Endothelial cell of umbilical vein (primary cell): ENCODE measurements around the gene SLAMF6.

ENCODE experiments used
- JUN ChIP-seq: IDR thresholded peaks from 2 replicates; pipeline ENCODE4 v1.6.1; 2011; ENCODE audit warnings: borderline replicate concordance, low read depth; ENCODE audit not compliant: insufficient read length, insufficient read depth
- POLR2A ChIP-seq: IDR thresholded peaks from 2 replicates; pipeline ENCODE4 v1.6.1; 2012; ENCODE audit warnings: low read depth, mild to moderate bottlenecking, control low read depth, low read length
- TF ChIP-seq, protein P1 (sequence below), 2 donors: IDR thresholded peaks; 1 replicate in 1 of 2; 2 replicates in 1 of 2; pipeline ENCODE4 v1.5.1; 2011; ENCODE audit warnings: low read length in 2 of 2, mild to moderate bottlenecking in 2 of 2, moderate library complexity in 2 of 2, control low read depth in 1 of 2, inconsistent platforms in 1 of 2, low read depth in 1 of 2; ENCODE audit not compliant: insufficient read depth in 1 of 2; ENCODE audit errors: extremely low read depth in 1 of 2
- TF ChIP-seq, protein P2 (sequence below): IDR thresholded peaks from 2 replicates; pipeline ENCODE4 v1.6.1; 2011; ENCODE audit not compliant: insufficient read depth, insufficient read length

DNA sequence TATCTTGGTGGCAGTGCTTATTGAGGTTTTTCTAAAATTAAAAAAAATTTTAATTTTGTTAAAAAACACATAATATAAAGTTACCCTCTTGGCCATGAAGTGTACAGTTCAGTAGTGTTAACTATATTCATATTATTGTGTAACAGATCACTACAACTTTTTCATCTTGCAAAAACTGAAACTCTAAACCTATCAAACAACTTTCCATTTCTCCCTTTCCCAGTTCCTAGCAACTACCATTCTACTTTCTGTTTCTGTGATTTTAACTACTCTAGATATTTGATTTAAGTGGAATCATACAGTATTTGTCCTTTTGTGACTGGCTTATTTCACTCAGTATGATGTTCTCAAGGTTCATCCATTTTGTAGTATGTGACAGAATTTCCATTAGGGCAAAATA is 55.5 kb downstream of the SLAMF6 start:
- TF ChIP-seq, protein P1, sequence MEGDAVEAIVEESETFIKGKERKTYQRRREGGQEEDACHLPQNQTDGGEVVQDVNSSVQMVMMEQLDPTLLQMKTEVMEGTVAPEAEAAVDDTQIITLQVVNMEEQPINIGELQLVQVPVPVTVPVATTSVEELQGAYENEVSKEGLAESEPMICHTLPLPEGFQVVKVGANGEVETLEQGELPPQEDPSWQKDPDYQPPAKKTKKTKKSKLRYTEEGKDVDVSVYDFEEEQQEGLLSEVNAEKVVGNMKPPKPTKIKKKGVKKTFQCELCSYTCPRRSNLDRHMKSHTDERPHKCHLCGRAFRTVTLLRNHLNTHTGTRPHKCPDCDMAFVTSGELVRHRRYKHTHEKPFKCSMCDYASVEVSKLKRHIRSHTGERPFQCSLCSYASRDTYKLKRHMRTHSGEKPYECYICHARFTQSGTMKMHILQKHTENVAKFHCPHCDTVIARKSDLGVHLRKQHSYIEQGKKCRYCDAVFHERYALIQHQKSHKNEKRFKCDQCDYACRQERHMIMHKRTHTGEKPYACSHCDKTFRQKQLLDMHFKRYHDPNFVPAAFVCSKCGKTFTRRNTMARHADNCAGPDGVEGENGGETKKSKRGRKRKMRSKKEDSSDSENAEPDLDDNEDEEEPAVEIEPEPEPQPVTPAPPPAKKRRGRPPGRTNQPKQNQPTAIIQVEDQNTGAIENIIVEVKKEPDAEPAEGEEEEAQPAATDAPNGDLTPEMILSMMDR (IDR thresholded peaks at IDR 0.05; ENCODE audit: extremely low read depth in 1 of 2, insufficient read depth in 1 of 2, low read depth in 1 of 2, low read length in 2 of 2): no peak
- TF ChIP-seq JUN: no peak
- TF ChIP-seq, protein P2, sequence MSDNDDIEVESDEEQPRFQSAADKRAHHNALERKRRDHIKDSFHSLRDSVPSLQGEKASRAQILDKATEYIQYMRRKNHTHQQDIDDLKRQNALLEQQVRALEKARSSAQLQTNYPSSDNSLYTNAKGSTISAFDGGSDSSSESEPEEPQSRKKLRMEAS: no peak
- no peak for TF ChIP-seq POLR2A
